ENCODE results near the gene AP3D1. TPM values are rescaled to one million over a fixed set of nuclear protein-coding genes. Genes with fewer than 3 reads are reported as not detected.

AP3D1 gene
- total RNA-seq, 1 experiment from 2014 or later = 75.5 TPM

GRCh38 chr19:2199215-2199614 is 47.8 kb upstream of the AP3D1 start:
- Histone ChIP-seq H3K79me2 (ENCODE audit: low read depth) (no peaks in the 10 kb centered on the region), H3K27ac (no peak overlapping the region), H3F3A (ENCODE audit: insufficient read depth, low read depth) (no peaks in the 10 kb centered on the region), H3K4me2 (no peak overlapping the region), H4K20me1 (ENCODE audit: insufficient read depth) (no peaks in the 10 kb centered on the region), H3K9me3 (ENCODE audit: insufficient read depth, low read depth) (no peaks in the 10 kb centered on the region), H3K4me1 (replicated peaks; ENCODE audit: insufficient read depth) (no peaks in the 10 kb centered on the region), H3K4me3 (no peak overlapping the region), H3K9me2 (ENCODE audit: insufficient read depth) (no peaks in the 10 kb centered on the region), H2AFZ (no peak overlapping the region), H3K36me3 (ENCODE audit: low read depth) (no peaks in the 10 kb centered on the region), H3K27me3 (ENCODE audit: insufficient read depth, low read depth) (no peaks in the 10 kb centered on the region)
- BruUV-seq (replicated peaks) = no TSS peak
- intact Hi-C loops (cut with micrococcal nuclease; ENCODE audit: unreplicated experiment) = no loop called here
- TF ChIP-seq CTCF (conservative IDR thresholded peaks at IDR 0.05) (no peak), EZH2 (IDR thresholded peaks at IDR 0.05; ENCODE audit: low read depth) (no peak)
- POLR2A ChIA-PET (ENCODE audit: unreplicated experiment) = no interaction called here
- no peak for DNase-seq
- CTCF ChIA-PET = no interaction called here

DNA sequence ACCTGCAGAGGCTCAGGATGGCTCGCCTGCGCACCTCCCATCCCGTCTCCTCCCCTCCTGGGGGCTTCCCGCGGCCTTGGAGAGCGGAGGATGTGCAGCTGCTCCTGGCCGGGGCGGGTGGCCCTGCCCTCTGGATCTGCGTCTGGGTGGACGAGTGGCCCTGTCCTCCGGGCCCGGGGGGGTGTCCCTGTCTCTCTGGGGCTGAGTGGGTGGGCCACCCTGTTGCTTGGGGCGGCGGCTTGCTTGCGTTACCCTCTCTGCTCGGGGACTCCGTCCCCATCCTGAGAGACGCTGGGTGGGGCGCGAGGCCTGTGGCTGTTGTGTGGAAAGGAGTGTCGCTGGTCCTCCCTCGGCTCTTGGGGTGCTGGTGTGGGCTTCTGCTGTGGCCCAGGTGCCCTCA is 47.0 kb upstream of the AP3D1 start:
- Histone ChIP-seq H3K9me3 (ENCODE audit: insufficient read depth, low read depth) (no peaks in the 10 kb centered on the region), H4K20me1 (ENCODE audit: insufficient read depth) (no peaks in the 10 kb centered on the region), H3K79me2 (ENCODE audit: low read depth) (no peaks in the 10 kb centered on the region), H3K4me1 (replicated peaks; ENCODE audit: insufficient read depth) (no peaks in the 10 kb centered on the region), H3K4me3 (no peak overlapping the region), H2AFZ (no peak overlapping the region), H3K36me3 (ENCODE audit: low read depth) (no peaks in the 10 kb centered on the region), H3K27me3 (ENCODE audit: insufficient read depth, low read depth) (no peaks in the 10 kb centered on the region), H3K4me2 (no peak overlapping the region), H3F3A (ENCODE audit: insufficient read depth, low read depth) (no peaks in the 10 kb centered on the region), H3K9me2 (ENCODE audit: insufficient read depth) (no peaks in the 10 kb centered on the region), H3K27ac (no peak overlapping the region)
- TF ChIP-seq EZH2 (IDR thresholded peaks at IDR 0.05; ENCODE audit: low read depth) (no peak), CTCF (conservative IDR thresholded peaks at IDR 0.05) (no peak)
- DNase-seq = no peak
- ChIA-PET POLR2A (ENCODE audit: unreplicated experiment) (no interaction called here), CTCF (no interaction called here)
- BruUV-seq (replicated peaks) = no TSS peak
- intact Hi-C loops (cut with micrococcal nuclease; ENCODE audit: unreplicated experiment) = no loop called here

DNA sequence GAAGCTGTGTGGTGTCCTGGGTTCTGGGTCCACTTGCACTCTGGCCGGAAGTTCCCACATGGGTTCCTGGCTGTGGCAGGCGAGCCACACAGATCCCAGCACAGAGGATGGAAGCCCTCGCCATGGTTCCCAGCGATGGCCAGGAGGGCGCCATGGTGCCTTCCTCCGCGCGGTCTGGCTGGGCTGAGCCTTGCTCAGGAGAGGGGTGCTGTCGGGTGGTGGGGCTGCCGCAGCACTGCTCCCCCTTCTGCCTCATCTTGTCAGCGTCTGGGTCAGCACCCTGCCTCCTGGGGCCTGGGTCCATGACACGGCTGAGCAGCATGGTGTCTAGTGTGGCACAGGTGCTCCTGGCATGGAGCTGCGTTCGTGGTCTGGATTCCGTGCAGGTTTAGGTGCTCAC is 45.9 kb upstream of the AP3D1 start:
- H2AFZ ChIP-seq = no peak overlapping the region
- BruUV-seq (replicated peaks) = no TSS peak
- POLR2A ChIA-PET (ENCODE audit: unreplicated experiment) = no interaction called here
- H3K4me1 ChIP-seq (replicated peaks; ENCODE audit: insufficient read depth) = no peaks in the 10 kb centered on the region
- no peak overlapping the region for H3K27ac ChIP-seq
- H3K4me2 ChIP-seq = no peak overlapping the region
- no peaks in the 10 kb centered on the region for H3K9me2 ChIP-seq (ENCODE audit: insufficient read depth)
- H3K79me2 ChIP-seq (ENCODE audit: low read depth) = no peaks in the 10 kb centered on the region
- DNase-seq = no peak
- intact Hi-C loops (cut with micrococcal nuclease; ENCODE audit: unreplicated experiment) = no loop called here
- TF ChIP-seq EZH2 (IDR thresholded peaks at IDR 0.05; ENCODE audit: low read depth) = no peak
- no peak for TF ChIP-seq CTCF (conservative IDR thresholded peaks at IDR 0.05)
- H3F3A ChIP-seq (ENCODE audit: insufficient read depth, low read depth) = no peaks in the 10 kb centered on the region
- no peaks in the 10 kb centered on the region for H3K27me3 ChIP-seq (ENCODE audit: insufficient read depth, low read depth)
- no peaks in the 10 kb centered on the region for H3K36me3 ChIP-seq (ENCODE audit: low read depth)
- H3K9me3 ChIP-seq (ENCODE audit: insufficient read depth, low read depth) = no peaks in the 10 kb centered on the region
- CTCF ChIA-PET = no interaction called here
- H3K4me3 ChIP-seq = no peak overlapping the region
- no peaks in the 10 kb centered on the region for H4K20me1 ChIP-seq (ENCODE audit: insufficient read depth)

All from PC-9 (cell line).